SJCRH30 (cell line): ENCODE measurements around the gene MPDZ. TPM values are rescaled to one million over a fixed set of nuclear protein-coding genes. Genes with fewer than 3 reads are reported as not detected.

ENCODE experiments used
- DNase-seq, 2 experiments: peaks; one replicate each; pipeline ENCODE4 v3.0.0-alpha.2; 2015 to 2020
- H3K27ac ChIP-seq: fragments of 250-450 bp; sonication (Bioruptor Pico); 2 replicates; pipeline ENCODE4 v1.5.1; 2020; ENCODE audit warnings: mild to moderate bottlenecking, moderate library complexity
- H3K27me3 ChIP-seq: fragments of 250-450 bp; sonication (Bioruptor Pico); 2 replicates; pipeline ENCODE4 v1.5.1; 2020; ENCODE audit warnings: mild to moderate bottlenecking, moderate library complexity
- H3K36me3 ChIP-seq: fragments of 250-450 bp; sonication (Bioruptor Pico); 2 replicates; pipeline ENCODE4 v1.5.1; 2020; ENCODE audit warnings: mild to moderate bottlenecking, moderate library complexity
- H3K4me1 ChIP-seq: fragments of 250-450 bp; sonication (Bioruptor Pico); 2 replicates; pipeline ENCODE4 v1.5.1; 2020; ENCODE audit warnings: mild to moderate bottlenecking, moderate library complexity
- H3K4me3 ChIP-seq: fragments of 250-450 bp; sonication (Bioruptor Pico); 2 replicates; pipeline ENCODE4 v1.5.1; 2020; ENCODE audit warnings: mild to moderate bottlenecking, moderate library complexity
- H3K9me3 ChIP-seq: fragments of 250-450 bp; sonication (Bioruptor Pico); replicated peaks from 2 replicates; pipeline ENCODE4 v1.5.1; 2020; ENCODE audit warnings: mild to moderate bottlenecking, moderate library complexity
- total RNA-seq: library from RNA; depleted of rRNA; stranded (reverse); fragments of >200 nt; shearing (Covaris generic); gene quantifications from 2 replicates; pipeline ENCODE4 v1.2.3, GENCODE V29; 2014

Gene MPDZ
- total RNA-seq, 1 experiment from 2014 or later: 39.6 TPM

DNA sequence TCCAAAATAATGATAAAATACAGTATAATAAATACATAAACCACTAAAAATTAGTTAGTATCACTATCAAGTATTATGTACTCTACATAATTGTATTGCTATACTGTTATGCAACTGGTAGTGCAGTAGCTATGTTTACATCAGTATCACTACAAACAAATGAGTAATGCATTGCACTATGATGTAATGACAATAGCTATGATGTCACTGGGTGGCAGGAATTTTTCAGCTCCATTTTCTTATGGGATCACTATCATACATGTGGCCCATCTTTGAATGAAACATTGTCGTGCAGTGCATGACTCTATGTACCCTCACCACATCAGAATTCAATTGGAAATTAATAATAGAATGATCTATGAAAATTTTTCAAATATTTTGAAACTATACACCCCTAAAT is 201.3 kb downstream of the MPDZ start:
- H3K27me3 ChIP-seq: no peaks in the 10 kb centered on the region
- DNase-seq: no peak

GRCh38 chr9:13076616-13077015 is 202.9 kb downstream of the MPDZ start:
- H3K27me3 ChIP-seq: no peaks in the 10 kb centered on the region
- H3K36me3 ChIP-seq: no peaks in the 10 kb centered on the region
- DNase-seq: no peak
- no peak overlapping the region for H3K4me3 ChIP-seq
- H3K4me1 ChIP-seq: no peaks in the 10 kb centered on the region
- H3K27ac ChIP-seq: no peak overlapping the region
- H3K9me3 ChIP-seq: no peaks in the 10 kb centered on the region

More for the DNA sequence above, 201.3 kb downstream of the MPDZ start:
- no peaks in the 10 kb centered on the region for H3K36me3 ChIP-seq
- no peak overlapping the region for H3K4me3 ChIP-seq
- H3K9me3 ChIP-seq: no peaks in the 10 kb centered on the region
- no peaks in the 10 kb centered on the region for H3K4me1 ChIP-seq
- no peak overlapping the region for H3K27ac ChIP-seq

GRCh38 chr9:13071921-13072320 is 207.6 kb downstream of the MPDZ start:
- H3K9me3 ChIP-seq: no peaks in the 10 kb centered on the region
- H3K4me3 ChIP-seq: no peak overlapping the region
- no peaks in the 10 kb centered on the region for H3K4me1 ChIP-seq
- no peaks in the 10 kb centered on the region for H3K36me3 ChIP-seq
- no peak for DNase-seq
- H3K27ac ChIP-seq: no peak overlapping the region
- no peaks in the 10 kb centered on the region for H3K27me3 ChIP-seq

DNA sequence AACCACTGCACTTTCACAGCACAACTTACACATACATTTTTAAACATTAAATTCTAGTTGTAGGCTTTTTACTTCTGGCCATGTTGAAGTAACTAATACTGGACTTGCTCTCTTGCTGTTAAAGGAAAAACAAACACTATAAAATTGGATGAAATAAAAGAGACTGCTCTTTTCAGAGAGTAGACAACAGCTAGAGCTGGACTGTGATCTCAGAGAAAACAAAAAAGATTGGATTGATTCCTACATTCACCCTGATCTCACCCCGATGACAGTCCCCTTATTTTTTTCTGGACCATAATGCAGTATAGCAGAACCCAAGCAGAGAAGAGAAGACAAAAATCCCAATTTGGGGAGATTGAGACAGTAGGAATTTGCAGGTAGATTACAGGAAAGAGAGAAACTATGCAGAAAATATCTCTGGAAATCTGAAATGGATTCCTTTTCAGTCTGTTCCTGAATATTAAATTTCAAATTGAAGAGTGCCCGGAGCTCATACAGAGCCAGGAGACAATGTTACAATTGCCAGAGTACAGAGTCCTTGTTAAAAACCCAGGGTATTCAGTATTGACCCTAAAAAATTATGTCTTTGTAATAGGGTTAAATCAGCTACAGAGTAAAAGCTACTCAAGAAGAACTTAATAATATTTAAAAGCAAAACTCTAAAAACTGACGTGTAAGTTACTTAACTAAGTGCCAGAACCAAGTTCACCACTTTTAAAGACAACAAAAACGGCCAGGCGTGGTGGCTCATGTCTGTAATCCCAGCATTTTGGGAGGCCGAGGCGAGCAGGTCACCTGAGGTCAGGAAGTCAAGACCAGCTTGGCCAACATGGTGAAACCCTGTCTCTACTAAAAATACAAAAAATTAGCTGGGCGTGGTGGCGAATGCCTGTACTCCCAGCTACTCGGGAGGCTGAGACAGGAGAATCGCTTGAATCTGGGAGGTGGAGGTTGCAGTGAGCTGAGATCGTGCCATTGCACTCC is 208.6 kb downstream of the MPDZ start:
- Histone ChIP-seq H3K27me3 (no peaks in the 10 kb centered on the region), H3K27ac (no peak overlapping the region), H3K4me3 (no peak overlapping the region), H3K36me3 (no peaks in the 10 kb centered on the region), H3K9me3 (no peaks in the 10 kb centered on the region), H3K4me1 (no peaks in the 10 kb centered on the region)
- no peak for DNase-seq

GRCh38 chr9:13069498-13069897 is 210.0 kb downstream of the MPDZ start:
- DNase-seq: no peak
- H3K4me3 ChIP-seq: no peak overlapping the region
- no peak overlapping the region for H3K27ac ChIP-seq
- H3K27me3 ChIP-seq: no peaks in the 10 kb centered on the region
- no peaks in the 10 kb centered on the region for H3K4me1 ChIP-seq
- no peaks in the 10 kb centered on the region for H3K36me3 ChIP-seq
- H3K9me3 ChIP-seq: no peaks in the 10 kb centered on the region

DNA sequence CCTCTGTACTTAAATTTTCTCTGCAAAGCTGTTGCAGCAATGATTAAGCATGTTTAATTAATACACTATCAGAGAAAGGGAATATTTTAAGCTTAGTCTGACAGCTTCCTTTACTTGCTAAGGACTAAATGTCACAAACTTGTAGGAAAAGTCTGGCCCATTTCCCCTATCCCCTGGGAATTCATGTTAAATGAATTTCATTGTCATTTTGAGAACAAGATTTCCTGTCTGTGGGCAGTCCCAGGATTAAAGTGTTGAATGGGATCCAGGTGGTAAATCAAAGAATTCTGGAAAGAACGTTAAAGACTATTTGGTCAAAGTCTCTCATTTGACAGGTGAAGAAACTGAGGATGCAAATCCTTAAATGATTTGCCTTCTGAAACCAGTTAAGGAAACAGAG is 214.8 kb downstream of the MPDZ start:
- no peaks in the 10 kb centered on the region for H3K9me3 ChIP-seq
- H3K27me3 ChIP-seq: no peaks in the 10 kb centered on the region
- no peaks in the 10 kb centered on the region for H3K4me1 ChIP-seq
- H3K36me3 ChIP-seq: no peaks in the 10 kb centered on the region
- no peak for DNase-seq
- no peak overlapping the region for H3K4me3 ChIP-seq
- no peak overlapping the region for H3K27ac ChIP-seq

- H3K4me1 ChIP-seq: no peaks in the 10 kb centered on the region
- DNase-seq: no peak
- H3K9me3 ChIP-seq: no peaks in the 10 kb centered on the region
- no peak overlapping the region for H3K4me3 ChIP-seq
- H3K27ac ChIP-seq: no peak overlapping the region
- H3K27me3 ChIP-seq: no peaks in the 10 kb centered on the region
- H3K36me3 ChIP-seq: no peaks in the 10 kb centered on the region
Measured at GRCh38 chr9:13063880-13064459, 215.5 kb downstream of the MPDZ start.

- Histone ChIP-seq H3K27ac (no peak overlapping the region), H3K36me3 (no peaks in the 10 kb centered on the region), H3K4me1 (no peaks in the 10 kb centered on the region), H3K9me3 (no peaks in the 10 kb centered on the region), H3K4me3 (no peak overlapping the region), H3K27me3 (no peaks in the 10 kb centered on the region)
- no peak for DNase-seq
Measured at GRCh38 chr9:13061390-13061789, 218.1 kb downstream of the MPDZ start.
